Large intestine (tissue), 3 donors: Measurements from ENCODE around the gene ART4. TPM values are rescaled to one million over a fixed set of nuclear protein-coding genes. Genes with fewer than 3 reads are reported as not detected.

Experiments used
- DNase-seq, 2 donors: peaks; one replicate each; pipeline versions ENCODE4 v3.0.0 to v3.0.0-alpha.2; 2013
- H3K27ac ChIP-seq: one replicate; pipeline ENCODE4 v1.5.1; 2013; ENCODE audit warnings: low read length
- H3K27me3 ChIP-seq: 2 replicates; pipeline ENCODE4 v1.6.1; 2013; ENCODE audit warnings: low read length; ENCODE audit not compliant: control insufficient read depth, insufficient read depth
- H3K36me3 ChIP-seq: 2 replicates; pipeline ENCODE4 v1.6.1; 2013; ENCODE audit warnings: low read length; ENCODE audit not compliant: control insufficient read depth, insufficient read depth
- H3K4me1 ChIP-seq: one replicate; pipeline ENCODE4 v1.6.1; 2013; ENCODE audit warnings: low read length; ENCODE audit not compliant: control insufficient read depth, insufficient read depth
- H3K4me3 ChIP-seq: one replicate; pipeline ENCODE4 v1.5.1; 2013; ENCODE audit warnings: low read length
- H3K9me3 ChIP-seq: one replicate; pipeline ENCODE4 v1.6.1; 2013; ENCODE audit warnings: mild to moderate bottlenecking, low read depth, low read length, moderate library complexity; ENCODE audit not compliant: control insufficient read depth
- WGBS: methylation state at CpG from one replicate; pipeline ENCODE4 v1.1.5; 2013; ENCODE audit warnings: low lambda C conversion rate; ENCODE audit not compliant: insufficient coverage; 5-methylcytosine and 5-hydroxymethylcytosine counted together
- polyA plus RNA-seq: library from polyadenylated mRNA; unstranded; fragments of 120-200 nt; gene quantifications from one replicate; pipeline ENCODE4 v1.2.1, GENCODE V29; 2013

ART4 gene
- polyA plus RNA-seq, 1 donor = 6.3 TPM

- Histone ChIP-seq H3K9me3 (no peaks in the 10 kb centered on the region), H3K36me3 (no peaks in the 10 kb centered on the region), H3K27me3 (no peaks in the 10 kb centered on the region), H3K27ac (no peak overlapping the region), H3K4me3 (no peak overlapping the region), H3K4me1 (no peaks in the 10 kb centered on the region)
- DNase-seq = no peak
These were observed 9.6 kb upstream of the ART4 start for GRCh38 chr12:14852880-14853279.

- Histone ChIP-seq H3K36me3 (no peaks in the 10 kb centered on the region), H3K27ac (no peak overlapping the region), H3K9me3 (no peaks in the 10 kb centered on the region), H3K4me1 (peaks cover 4% of the 10 kb centered on the region), H3K27me3 (no peaks in the 10 kb centered on the region), H3K4me3 (no peak overlapping the region)
- DNase-seq = no peak
- no CpG with 5 or more reads among the region's 1 CpG for WGBS
These were observed 7.8 kb upstream of the ART4 start for GRCh38 chr12:14850929-14851663.

- no peak overlapping the region for H3K27ac ChIP-seq
- no peak overlapping the region for H3K4me3 ChIP-seq
- H3K4me1 ChIP-seq = peaks cover 4% of the 10 kb centered on the region
- no peaks in the 10 kb centered on the region for H3K9me3 ChIP-seq
- H3K36me3 ChIP-seq = no peaks in the 10 kb centered on the region
- no CpG with 5 or more reads among the region's 2 CpGs for WGBS
- no peaks in the 10 kb centered on the region for H3K27me3 ChIP-seq
- no peak for DNase-seq
These were observed 6.3 kb upstream of the ART4 start for GRCh38 chr12:14849661-14850060.

GRCh38 chr12:14846876-14847580 lies 3.7 kb upstream of the ART4 start:
- Histone ChIP-seq H3K4me1 (peaks cover 13% of the 10 kb centered on the region), H3K4me3 (no peak overlapping the region), H3K9me3 (no peaks in the 10 kb centered on the region), H3K36me3 (no peaks in the 10 kb centered on the region), H3K27ac (no peak overlapping the region), H3K27me3 (no peaks in the 10 kb centered on the region)
- no peak for DNase-seq
- WGBS = 71% methylated on average over 3 of the region's 4 CpGs

GRCh38 chr12:14846042-14846587 lies 2.8 kb upstream of the ART4 start:
- no peak for DNase-seq
- peaks cover 20% of the 10 kb centered on the region for H3K4me1 ChIP-seq
- no peaks in the 10 kb centered on the region for H3K9me3 ChIP-seq
- H3K27me3 ChIP-seq = no peaks in the 10 kb centered on the region
- WGBS = 8% methylated on average over 2 of the region's 3 CpGs
- H3K27ac ChIP-seq = no peak overlapping the region
- H3K4me3 ChIP-seq = no peak overlapping the region
- H3K36me3 ChIP-seq = no peaks in the 10 kb centered on the region

- Histone ChIP-seq H3K27me3 (no peaks in the 10 kb centered on the region), H3K4me1 (peaks cover 23% of the 10 kb centered on the region), H3K9me3 (no peaks in the 10 kb centered on the region), H3K36me3 (no peaks in the 10 kb centered on the region), H3K27ac (no peak overlapping the region), H3K4me3 (no peak overlapping the region)
- DNase-seq = peak; percentile 29 to 57
- 20% methylated on average over 1 of the region's 3 CpGs for WGBS
These were observed 2.0 kb upstream of the ART4 start for GRCh38 chr12:14845350-14845750.

- H3K4me1 ChIP-seq = peaks cover 24% of the 10 kb centered on the region
- no peaks in the 10 kb centered on the region for H3K36me3 ChIP-seq
- no peak for DNase-seq
- H3K9me3 ChIP-seq = no peaks in the 10 kb centered on the region
- H3K4me3 ChIP-seq = no peak overlapping the region
- H3K27me3 ChIP-seq = no peaks in the 10 kb centered on the region
- no peak overlapping the region for H3K27ac ChIP-seq
These were observed 1.1 kb upstream of the ART4 start for GRCh38 chr12:14844401-14844800.

- peak overlapping the region; percentile 77 for H3K27ac ChIP-seq
- peaks cover 4% of the 10 kb centered on the region for H3K9me3 ChIP-seq
- 29% methylated on average over 3 of the region's 3 CpGs for WGBS
- DNase-seq = peak in 1 of 2 donors; percentile 39
- H3K4me1 ChIP-seq = peaks cover 24% of the 10 kb centered on the region
- peak overlapping the region; percentile 25 for H3K4me3 ChIP-seq
- H3K27me3 ChIP-seq = no peaks in the 10 kb centered on the region
- no peaks in the 10 kb centered on the region for H3K36me3 ChIP-seq
These were observed 1.0 kb downstream of the ART4 start for GRCh38 chr12:14842315-14842714.

- peaks cover 24% of the 10 kb centered on the region for H3K4me1 ChIP-seq
- DNase-seq = peak; percentile 16 to 43
- peaks cover 4% of the 10 kb centered on the region for H3K9me3 ChIP-seq
- H3K4me3 ChIP-seq = peak overlapping the region; percentile 25
- WGBS = no CpG with 5 or more reads among the region's 3 CpGs
- no peaks in the 10 kb centered on the region for H3K36me3 ChIP-seq
- H3K27me3 ChIP-seq = no peaks in the 10 kb centered on the region
- H3K27ac ChIP-seq = peak overlapping the region; percentile 77
These were observed 1.6 kb downstream of the ART4 start for GRCh38 chr12:14841761-14842160.

- H3K27me3 ChIP-seq = no peaks in the 10 kb centered on the region
- DNase-seq = no peak
- H3K4me1 ChIP-seq = peaks cover 20% of the 10 kb centered on the region
- H3K27ac ChIP-seq = no peak overlapping the region
- peaks cover 4% of the 10 kb centered on the region for H3K9me3 ChIP-seq
- H3K4me3 ChIP-seq = no peak overlapping the region
- no peaks in the 10 kb centered on the region for H3K36me3 ChIP-seq
- no CpG with 5 or more reads among the region's 4 CpGs for WGBS
These were observed 2.7 kb downstream of the ART4 start for GRCh38 chr12:14840616-14841015.
